HEK293T (cell line): ENCODE results near the gene ARHGAP26.

Experiments
- CTCF ChIA-PET: fragments of 350-600 bp; formaldehyde crosslinking; extraction: SDS; loops from one replicate; lab custom pipeline; 2021; ENCODE audit warnings: antibody characterized with exemption, inconsistent platforms; lab: Yijun Ruan, JAX
- POLR2A ChIA-PET: fragments of 350-600 bp; formaldehyde crosslinking; extraction: SDS; loops from one replicate; lab custom pipeline; 2020; ENCODE audit warnings: antibody characterized with exemption, inconsistent platforms; lab: Yijun Ruan, JAX
- DNase-seq: peaks from one replicate; pipeline ENCODE4 v3.0.0; 2012; ENCODE audit warnings: mixed read lengths; ENCODE audit errors: extremely low spot score
- ARNT ChIP-seq: fragments of 450-650 bp; IDR thresholded peaks from 2 replicates; pipeline ENCODE4 v1.6.1; 2017; ENCODE audit warnings: mild to moderate bottlenecking
- BHLHE40 ChIP-seq: fragments of 450-650 bp; IDR thresholded peaks from 2 replicates; pipeline ENCODE4 v1.6.1; 2016; ENCODE audit warnings: mild to moderate bottlenecking, moderate library complexity, borderline replicate concordance
- CTBP1 ChIP-seq: fragments of 450-650 bp; IDR thresholded peaks from 2 replicates; pipeline ENCODE4 v1.6.1; 2016; ENCODE audit warnings: borderline replicate concordance
- ELF4 ChIP-seq: fragments of 450-650 bp; IDR thresholded peaks from 2 replicates; pipeline ENCODE4 v1.6.1; 2017; ENCODE audit warnings: antibody characterized with exemption
- FOXA1 ChIP-seq: fragments of 450-650 bp; IDR thresholded peaks from 2 replicates; pipeline ENCODE4 v1.6.1; 2016; ENCODE audit warnings: mild to moderate bottlenecking
- FOXK2 ChIP-seq: fragments of 450-650 bp; IDR thresholded peaks from 2 replicates; pipeline ENCODE4 v1.6.1; 2016; ENCODE audit warnings: mild to moderate bottlenecking
- FOXM1 ChIP-seq: fragments of 450-650 bp; IDR thresholded peaks from 2 replicates; pipeline ENCODE4 v1.6.1; 2017; ENCODE audit warnings: mild to moderate bottlenecking, borderline replicate concordance
- HDGF ChIP-seq: fragments of 450-650 bp; IDR thresholded peaks from 2 replicates; pipeline ENCODE4 v1.6.1; 2017; ENCODE audit warnings: antibody characterized with exemption, borderline replicate concordance
- L3MBTL2 ChIP-seq: fragments of 450-650 bp; conservative IDR thresholded peaks from 2 replicates; pipeline ENCODE4 v1.6.1; 2016; ENCODE audit warnings: mild to moderate bottlenecking
- LEF1 ChIP-seq: fragments of 450-650 bp; IDR thresholded peaks from 2 replicates; pipeline ENCODE4 v1.6.1; 2017; ENCODE audit warnings: mild to moderate bottlenecking, borderline replicate concordance
- NFRKB ChIP-seq: fragments of 450-650 bp; IDR thresholded peaks from 2 replicates; pipeline ENCODE4 v1.6.1; 2016; ENCODE audit warnings: mild to moderate bottlenecking, moderate library complexity
- SP1 ChIP-seq: fragments of 450-650 bp; IDR thresholded peaks from 2 replicates; pipeline ENCODE4 v1.6.1; 2017
- SUZ12 ChIP-seq: fragments of 450-650 bp; IDR thresholded peaks from 2 replicates; pipeline ENCODE4 v1.6.1; 2016; ENCODE audit warnings: mild to moderate bottlenecking
- TARDBP ChIP-seq: fragments of 450-650 bp; IDR thresholded peaks from 2 replicates; pipeline ENCODE4 v1.6.1; 2016
- ZNF384 ChIP-seq: fragments of 450-650 bp; IDR thresholded peaks from 2 replicates; pipeline ENCODE4 v1.6.1; 2016
- TF ChIP-seq, protein P1 (sequence below): fragments of 450-650 bp; IDR thresholded peaks from 2 replicates; pipeline ENCODE4 v1.6.1; 2016

Gene ARHGAP26

GRCh38 chr5:142902186-142902965, 132.2 kb downstream of the ARHGAP26 start:
- TF ChIP-seq LEF1 (no peak), TARDBP (no peak), ELF4 (no peak), ZNF384 (no peak), HDGF (no peak), SUZ12 (no peak), CTBP1 (no peak), FOXA1 (no peak), SP1 (no peak), FOXM1 (no peak), FOXK2 (no peak), L3MBTL2 (no peak), BHLHE40 (no peak), ARNT (no peak), NFRKB (no peak)
- TF ChIP-seq, protein P1, sequence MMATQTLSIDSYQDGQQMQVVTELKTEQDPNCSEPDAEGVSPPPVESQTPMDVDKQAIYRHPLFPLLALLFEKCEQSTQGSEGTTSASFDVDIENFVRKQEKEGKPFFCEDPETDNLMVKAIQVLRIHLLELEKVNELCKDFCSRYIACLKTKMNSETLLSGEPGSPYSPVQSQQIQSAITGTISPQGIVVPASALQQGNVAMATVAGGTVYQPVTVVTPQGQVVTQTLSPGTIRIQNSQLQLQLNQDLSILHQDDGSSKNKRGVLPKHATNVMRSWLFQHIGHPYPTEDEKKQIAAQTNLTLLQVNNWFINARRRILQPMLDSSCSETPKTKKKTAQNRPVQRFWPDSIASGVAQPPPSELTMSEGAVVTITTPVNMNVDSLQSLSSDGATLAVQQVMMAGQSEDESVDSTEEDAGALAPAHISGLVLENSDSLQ = no peak
- ChIA-PET POLR2A (no interaction called here), CTCF (no interaction called here)
- no peak for DNase-seq

- POLR2A ChIA-PET = no interaction called here
- TF ChIP-seq HDGF (no peak), SUZ12 (no peak), NFRKB (no peak), TARDBP (no peak), LEF1 (no peak), FOXA1 (no peak), ARNT (no peak), L3MBTL2 (no peak), ZNF384 (no peak), ELF4 (no peak), BHLHE40 (no peak), CTBP1 (no peak), SP1 (no peak)
- TF ChIP-seq, protein P1 = no peak
- DNase-seq = no peak
- CTCF ChIA-PET = no interaction called here
Measured at GRCh38 chr5:142904416-142904815, 134.2 kb downstream of the ARHGAP26 start.

- TF ChIP-seq ELF4 = no peak
- no peak for TF ChIP-seq ARNT
- TF ChIP-seq FOXA1 = no peak
- TF ChIP-seq FOXK2 = no peak
- TF ChIP-seq, protein P1 = no peak
- TF ChIP-seq FOXM1 = no peak
- TF ChIP-seq BHLHE40 = no peak
- no peak for TF ChIP-seq NFRKB
- no peak for TF ChIP-seq SUZ12
- TF ChIP-seq ZNF384 = no peak
- no peak for TF ChIP-seq SP1
- no peak for TF ChIP-seq L3MBTL2
- no peak for TF ChIP-seq LEF1
- TF ChIP-seq HDGF = no peak
- TF ChIP-seq TARDBP = no peak
- no peak for TF ChIP-seq CTBP1
- CTCF ChIA-PET = interaction anchor here (0.9 kb wide), 1 partner anchor 17 kb away, joined by 3 read pairs; no protein-coding TSS in a partner anchor
- no peak for DNase-seq
- POLR2A ChIA-PET = no interaction called here
Measured at GRCh38 chr5:142905348-142905747, 135.2 kb downstream of the ARHGAP26 start.

GRCh38 chr5:142906863-142907671, 136.9 kb downstream of the ARHGAP26 start:
- no peak for DNase-seq
- no peak for TF ChIP-seq FOXM1
- TF ChIP-seq ELF4 = no peak
- TF ChIP-seq FOXK2 = no peak
- no peak for TF ChIP-seq ARNT
- no peak for TF ChIP-seq CTBP1
- no peak for TF ChIP-seq ZNF384
- no peak for TF ChIP-seq HDGF
- TF ChIP-seq SP1 = no peak
- TF ChIP-seq L3MBTL2 = no peak
- TF ChIP-seq TARDBP = no peak
- TF ChIP-seq NFRKB = no peak
- no peak for TF ChIP-seq BHLHE40
- TF ChIP-seq LEF1 = no peak
- TF ChIP-seq SUZ12 = no peak
- no peak for TF ChIP-seq FOXA1
- ChIA-PET POLR2A (no interaction called here), CTCF (interaction anchor here (0.7 to 1.5 kb wide), 4 partner anchors 9 to 27 kb away, joined by 3 to 5 read pairs (median 4); no protein-coding TSS in a partner anchor)

DNA sequence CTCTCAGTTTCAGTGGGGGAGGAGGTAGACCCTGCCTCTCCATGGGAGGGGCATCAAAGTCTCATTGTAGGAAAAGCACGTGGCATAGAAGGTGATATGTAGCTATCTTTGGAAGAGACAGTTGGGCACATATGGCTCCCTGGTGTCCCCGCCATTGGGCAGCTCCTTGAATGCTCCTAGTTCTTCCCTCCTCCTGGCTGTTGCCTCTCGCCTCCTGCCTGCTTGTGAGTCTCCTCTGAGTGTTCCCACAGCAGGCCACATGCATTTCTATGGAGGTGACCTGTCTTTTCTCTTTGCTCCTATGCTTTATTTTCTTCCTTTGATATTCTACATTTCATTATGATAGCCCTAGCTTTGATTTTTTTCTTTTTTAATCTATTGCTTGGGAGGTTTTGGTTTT, 138.5 kb downstream of the ARHGAP26 start:
- CTCF ChIA-PET = no interaction called here
- POLR2A ChIA-PET = no interaction called here
- TF ChIP-seq NFRKB = no peak
- TF ChIP-seq BHLHE40 = no peak
- TF ChIP-seq CTBP1 = no peak
- no peak for TF ChIP-seq ZNF384
- no peak for TF ChIP-seq SP1
- TF ChIP-seq FOXA1 = no peak
- TF ChIP-seq ELF4 = no peak
- no peak for TF ChIP-seq TARDBP
- no peak for TF ChIP-seq ARNT
- TF ChIP-seq L3MBTL2 = no peak
- no peak for TF ChIP-seq FOXK2
- no peak for TF ChIP-seq SUZ12
- TF ChIP-seq HDGF = no peak
- no peak for TF ChIP-seq FOXM1
- TF ChIP-seq LEF1 = no peak
- TF ChIP-seq, protein P1 = no peak

More for the DNA sequence above, 138.5 kb downstream of the ARHGAP26 start:
- no peak for DNase-seq
